ENCODE results near the gene TPX2.

Gene TPX2
- 1.3 to 8.5 (median 3.3) reads per million in 3 experiments for total RNA-seq

- peak; percentile 69 for DNase-seq
These were observed at the start of gene TPX2 for GRCh38 chr20:31738729-31739549. Gene TPX2 (plus strand): TSS chr20:31739290. CDS start chr20:31757477, 18,187 bp downstream.

GRCh38 chr20:31690124-31690666 lies 48.9 kb upstream of the TPX2 start:
- DNase-seq = no peak

GRCh38 chr20:31691646-31692275 lies 47.3 kb upstream of the TPX2 start:
- no peak for DNase-seq

GRCh38 chr20:31693402-31693801 lies 45.7 kb upstream of the TPX2 start:
- DNase-seq = no peak

- no peak for DNase-seq
These were observed 45.0 kb upstream of the TPX2 start for GRCh38 chr20:31693987-31694661.

GRCh38 chr20:31694842-31695593 lies 44.1 kb upstream of the TPX2 start:
- no peak for DNase-seq

GRCh38 chr20:31695849-31696804 lies 43.0 kb upstream of the TPX2 start:
- no peak for DNase-seq

GRCh38 chr20:31698243-31698802 lies 40.8 kb upstream of the TPX2 start:
- no peak for DNase-seq

- no peak for DNase-seq
These were observed 40.0 kb upstream of the TPX2 start for GRCh38 chr20:31698803-31699718.

- DNase-seq = no peak
These were observed 39.0 kb upstream of the TPX2 start for GRCh38 chr20:31699801-31700728.

GRCh38 chr20:31700747-31701146 lies 38.3 kb upstream of the TPX2 start:
- no peak for DNase-seq

GRCh38 chr20:31701591-31701990 lies 37.5 kb upstream of the TPX2 start:
- no peak for DNase-seq

- DNase-seq = no peak
These were observed 34.6 kb upstream of the TPX2 start for GRCh38 chr20:31704225-31705119.

- no peak for DNase-seq
These were observed 33.9 kb upstream of the TPX2 start for GRCh38 chr20:31705191-31705590.

- DNase-seq = no peak
These were observed 33.2 kb upstream of the TPX2 start for GRCh38 chr20:31705598-31706597.

GRCh38 chr20:31706607-31707257 lies 32.4 kb upstream of the TPX2 start:
- no peak for DNase-seq

All from central memory CD4-positive, alpha-beta T cell (primary cell).